ENCODE measurements around the gene LRRC3C.
"Not testable (repeated sequence)": the region's sequence is repeated elsewhere in the genome, so short reads cannot be mapped to it uniquely, and the experiment has no call there.

Gene LRRC3C

GRCh38 chr17:39946551-39947330, 19.2 kb downstream of the LRRC3C start:
- no peak for DNase-seq (ENCODE audit: low read depth)

- not testable (repeated sequence) for DNase-seq (ENCODE audit: low read depth)
Observed at GRCh38 chr17:39948489-39948828, 20.9 kb downstream of the LRRC3C start.

GRCh38 chr17:39949028-39949427, 21.5 kb downstream of the LRRC3C start:
- no peak for DNase-seq (ENCODE audit: low read depth)

- DNase-seq (ENCODE audit: low read depth): no peak
Observed at GRCh38 chr17:39950871-39951348, 23.4 kb downstream of the LRRC3C start.

- DNase-seq (ENCODE audit: low read depth): no peak
Observed at GRCh38 chr17:39951924-39952679, 24.6 kb downstream of the LRRC3C start.

- peak; percentile 82 for DNase-seq (ENCODE audit: low read depth)
Observed at GRCh38 chr17:39952680-39953470, 25.3 kb downstream of the LRRC3C start.

GRCh38 chr17:39953471-39953888, 25.9 kb downstream of the LRRC3C start:
- DNase-seq (ENCODE audit: low read depth): no peak

- DNase-seq (ENCODE audit: low read depth): no peak
Observed at GRCh38 chr17:39954876-39955275, 27.3 kb downstream of the LRRC3C start.

GRCh38 chr17:39955726-39956225, 28.2 kb downstream of the LRRC3C start:
- DNase-seq (ENCODE audit: low read depth): no peak

GRCh38 chr17:39960524-39961041, 33.1 kb downstream of the LRRC3C start:
- DNase-seq (ENCODE audit: low read depth): no peak

- DNase-seq (ENCODE audit: low read depth): no peak
Observed at GRCh38 chr17:39962642-39963220, 35.2 kb downstream of the LRRC3C start, which contains the start of gene GSDMA. GSDMA (plus strand) TSS chr17:39963004; CDS start chr17:39965688, 2,684 bp downstream.

- no peak for DNase-seq (ENCODE audit: low read depth)
Observed at GRCh38 chr17:39963829-39964228, 36.3 kb downstream of the LRRC3C start.

- DNase-seq (ENCODE audit: low read depth): no peak
Observed at GRCh38 chr17:39965017-39965699, 37.6 kb downstream of the LRRC3C start.

GRCh38 chr17:39966771-39967170, 39.2 kb downstream of the LRRC3C start:
- no peak for DNase-seq (ENCODE audit: low read depth)

GRCh38 chr17:39968761-39969160, 41.2 kb downstream of the LRRC3C start:
- no peak for DNase-seq (ENCODE audit: low read depth)

GRCh38 chr17:39969375-39969774, 41.8 kb downstream of the LRRC3C start:
- no peak for DNase-seq (ENCODE audit: low read depth)

- DNase-seq (ENCODE audit: low read depth): no peak
Observed at GRCh38 chr17:39970157-39970692, 42.7 kb downstream of the LRRC3C start.

GRCh38 chr17:39971076-39971603, 43.6 kb downstream of the LRRC3C start:
- no peak for DNase-seq (ENCODE audit: low read depth)

GRCh38 chr17:39972271-39972670, 44.7 kb downstream of the LRRC3C start:
- DNase-seq (ENCODE audit: low read depth): no peak

GRCh38 chr17:39973496-39973895, 46.0 kb downstream of the LRRC3C start:
- no peak for DNase-seq (ENCODE audit: low read depth)
